HG03354 (cell line): Measurements from ENCODE around the gene ROR1.

Experiments
- ATAC-seq: cut with Tn5 transposase; IDR thresholded peaks from one replicate; pipeline ENCODE4 v1.9.1; 2021; ENCODE audit warnings: mild to moderate bottlenecking; ENCODE audit not compliant: unreplicated experiment, poor library complexity, severe bottlenecking

The ROR1 gene

GRCh38 chr1:63894627-63895265 lies 120.9 kb downstream of the ROR1 start:
- no peak for ATAC-seq

GRCh38 chr1:63896755-63897154 lies 122.9 kb downstream of the ROR1 start:
- no peak for ATAC-seq

GRCh38 chr1:63898428-63899196 lies 124.8 kb downstream of the ROR1 start:
- ATAC-seq: no peak

- no peak for ATAC-seq
Observed at GRCh38 chr1:63901094-63901493, 127.3 kb downstream of the ROR1 start.

GRCh38 chr1:63902844-63903589 lies 129.2 kb downstream of the ROR1 start:
- no peak for ATAC-seq

- ATAC-seq: no peak
Observed at GRCh38 chr1:63903947-63904610, 130.3 kb downstream of the ROR1 start.

- no peak for ATAC-seq
Observed at GRCh38 chr1:63904826-63905225, 131.0 kb downstream of the ROR1 start.

- no peak for ATAC-seq
Observed at GRCh38 chr1:63906047-63906704, 132.4 kb downstream of the ROR1 start.

GRCh38 chr1:63907051-63907450 lies 133.2 kb downstream of the ROR1 start:
- no peak for ATAC-seq

- no peak for ATAC-seq
Observed at GRCh38 chr1:63908016-63908415, 134.2 kb downstream of the ROR1 start.

- ATAC-seq: no peak
Observed at GRCh38 chr1:63909526-63909925, 135.7 kb downstream of the ROR1 start.

- no peak for ATAC-seq
Observed at GRCh38 chr1:63911049-63911448, 137.2 kb downstream of the ROR1 start.

GRCh38 chr1:63912643-63913042 lies 138.8 kb downstream of the ROR1 start:
- no peak for ATAC-seq

- no peak for ATAC-seq
Observed at GRCh38 chr1:63913533-63913932, 139.7 kb downstream of the ROR1 start.

- ATAC-seq: no peak
Observed at GRCh38 chr1:63914241-63914640, 140.4 kb downstream of the ROR1 start.

GRCh38 chr1:63914706-63915105 lies 140.9 kb downstream of the ROR1 start:
- no peak for ATAC-seq

- ATAC-seq: no peak
Observed at GRCh38 chr1:63915121-63915520, 141.3 kb downstream of the ROR1 start.

GRCh38 chr1:63916485-63917360 lies 142.9 kb downstream of the ROR1 start:
- no peak for ATAC-seq
